Glutamatergic neuron (in vitro differentiated cells): ENCODE results near the gene HES6. TPM values are rescaled to one million over a fixed set of nuclear protein-coding genes. Genes with fewer than 3 reads are reported as not detected.
A peak's percentile ranks its signal among the peaks of the same experiment; 100 is the strongest.

Experiments used
- DNase-seq: peaks from one replicate; pipeline ENCODE4 v3.0.0; 2022
- H3K27ac Mint-ChIP-seq: one replicate; pipeline ENCODE4 v1.8.0; 2020; ENCODE audit warnings: mild to moderate bottlenecking, mixed read lengths, inconsistent platforms; ENCODE audit not compliant: unreplicated experiment
- H3K27me3 Mint-ChIP-seq: one replicate; pipeline ENCODE4 v1.8.0; 2020; ENCODE audit warnings: mild to moderate bottlenecking, moderate library complexity, mixed read lengths, inconsistent platforms; ENCODE audit not compliant: unreplicated experiment
- H3K36me3 Mint-ChIP-seq: one replicate; pipeline ENCODE4 v1.8.0; 2020; ENCODE audit warnings: mild to moderate bottlenecking, mixed read lengths, inconsistent platforms; ENCODE audit not compliant: unreplicated experiment
- H3K4me1 Mint-ChIP-seq: one replicate; pipeline ENCODE4 v1.8.0; 2020; ENCODE audit warnings: mild to moderate bottlenecking, low read depth, mixed read lengths, inconsistent platforms; ENCODE audit not compliant: unreplicated experiment
- H3K4me3 Mint-ChIP-seq: one replicate; pipeline ENCODE4 v1.8.0; 2020; ENCODE audit warnings: mild to moderate bottlenecking, mixed read lengths, inconsistent platforms; ENCODE audit not compliant: unreplicated experiment
- H3K9me3 Mint-ChIP-seq: one replicate; pipeline ENCODE4 v1.8.0; 2020; ENCODE audit warnings: mild to moderate bottlenecking, moderate library complexity, mixed read lengths, inconsistent platforms; ENCODE audit not compliant: unreplicated experiment
- total RNA-seq: library from RNA; stranded (reverse); fragmentation: NEBNext Ultra II Directional; extraction: Animal tissue kit (Norgen Biotek cat#: 25700); gene quantifications from one replicate; pipeline ENCODE4 v1.2.1, GENCODE V29; 2021; ENCODE audit not compliant: unreplicated experiment
- TF ChIP-seq, protein P1 (sequence below): fragments of 200-600 bp; sonication (generic); IDR thresholded peaks from one replicate; pipeline ENCODE4 v1.5.0; 2021; ENCODE audit not compliant: partially characterized antibody, unreplicated experiment

Gene HES6
- total RNA-seq, 1 donor from 2014 or later, result 665 TPM

DNA sequence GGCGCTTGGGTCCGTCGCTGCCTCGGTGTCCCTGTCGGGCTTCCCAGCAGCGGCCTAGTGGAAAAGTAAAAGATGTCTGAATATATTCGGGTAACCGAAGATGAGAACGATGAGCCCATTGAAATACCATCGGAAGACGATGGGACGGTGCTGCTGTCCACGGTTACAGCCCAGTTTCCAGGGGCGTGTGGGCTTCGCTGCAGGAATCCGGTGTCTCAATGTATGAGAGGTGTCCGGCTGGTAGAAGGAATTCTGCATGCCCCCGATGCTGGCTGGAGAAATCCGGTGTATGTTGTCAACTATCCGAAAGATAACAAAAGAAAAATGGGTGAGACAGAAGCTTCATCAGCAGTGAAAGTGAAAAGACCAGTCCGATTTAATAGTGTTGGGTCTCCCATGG, 8.0 kb downstream of the HES6 start:
- H3K27ac Mint-ChIP-seq, result no peak overlapping the region
- peaks cover 16% of the 10 kb centered on the region for H3K9me3 Mint-ChIP-seq
- peaks cover 10% of the 10 kb centered on the region for H3K27me3 Mint-ChIP-seq
- TF ChIP-seq, protein P1, sequence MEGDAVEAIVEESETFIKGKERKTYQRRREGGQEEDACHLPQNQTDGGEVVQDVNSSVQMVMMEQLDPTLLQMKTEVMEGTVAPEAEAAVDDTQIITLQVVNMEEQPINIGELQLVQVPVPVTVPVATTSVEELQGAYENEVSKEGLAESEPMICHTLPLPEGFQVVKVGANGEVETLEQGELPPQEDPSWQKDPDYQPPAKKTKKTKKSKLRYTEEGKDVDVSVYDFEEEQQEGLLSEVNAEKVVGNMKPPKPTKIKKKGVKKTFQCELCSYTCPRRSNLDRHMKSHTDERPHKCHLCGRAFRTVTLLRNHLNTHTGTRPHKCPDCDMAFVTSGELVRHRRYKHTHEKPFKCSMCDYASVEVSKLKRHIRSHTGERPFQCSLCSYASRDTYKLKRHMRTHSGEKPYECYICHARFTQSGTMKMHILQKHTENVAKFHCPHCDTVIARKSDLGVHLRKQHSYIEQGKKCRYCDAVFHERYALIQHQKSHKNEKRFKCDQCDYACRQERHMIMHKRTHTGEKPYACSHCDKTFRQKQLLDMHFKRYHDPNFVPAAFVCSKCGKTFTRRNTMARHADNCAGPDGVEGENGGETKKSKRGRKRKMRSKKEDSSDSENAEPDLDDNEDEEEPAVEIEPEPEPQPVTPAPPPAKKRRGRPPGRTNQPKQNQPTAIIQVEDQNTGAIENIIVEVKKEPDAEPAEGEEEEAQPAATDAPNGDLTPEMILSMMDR, result no peak
- peaks cover 24% of the 10 kb centered on the region for H3K4me1 Mint-ChIP-seq
- DNase-seq, result no peak
- peak overlapping the region; percentile 86 for H3K4me3 Mint-ChIP-seq
- H3K36me3 Mint-ChIP-seq, result peaks cover 22% of the 10 kb centered on the region

DNA sequence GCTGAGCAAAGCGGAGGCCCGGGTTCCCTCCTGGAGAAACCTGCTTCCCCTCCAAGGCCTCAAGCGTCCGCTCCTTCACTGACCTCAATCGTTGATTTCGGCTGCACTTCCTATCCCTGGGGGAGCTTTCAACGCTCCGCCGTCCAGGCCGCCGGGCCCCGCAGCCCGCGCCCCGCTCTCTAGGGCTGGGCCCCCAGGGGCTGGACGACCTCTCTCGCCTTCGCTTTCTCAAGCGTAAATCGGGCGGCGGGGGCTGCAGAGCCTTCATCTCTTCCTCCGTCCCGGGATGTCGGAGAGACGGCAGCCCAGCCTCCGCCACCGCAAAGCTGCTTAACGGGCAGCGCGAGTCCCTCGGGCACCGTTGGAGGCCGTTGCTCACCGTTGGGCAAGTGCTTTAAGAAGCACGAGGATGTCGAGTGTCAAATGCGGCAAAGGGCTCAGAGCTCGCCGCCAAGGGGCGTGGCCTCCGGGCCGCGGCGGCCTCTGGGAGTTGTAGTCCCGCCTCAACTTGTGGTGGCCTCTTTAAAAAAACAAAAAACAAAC, 8.5 kb downstream of the HES6 start:
- peaks cover 10% of the 10 kb centered on the region for H3K27me3 Mint-ChIP-seq
- peaks cover 22% of the 10 kb centered on the region for H3K36me3 Mint-ChIP-seq
- H3K9me3 Mint-ChIP-seq, result peaks cover 15% of the 10 kb centered on the region
- H3K27ac Mint-ChIP-seq, result no peak overlapping the region
- TF ChIP-seq, protein P1, result no peak
- peaks cover 22% of the 10 kb centered on the region for H3K4me1 Mint-ChIP-seq
- DNase-seq, result peak; percentile 86
- H3K4me3 Mint-ChIP-seq, result peak overlapping the region; percentile 86

DNA sequence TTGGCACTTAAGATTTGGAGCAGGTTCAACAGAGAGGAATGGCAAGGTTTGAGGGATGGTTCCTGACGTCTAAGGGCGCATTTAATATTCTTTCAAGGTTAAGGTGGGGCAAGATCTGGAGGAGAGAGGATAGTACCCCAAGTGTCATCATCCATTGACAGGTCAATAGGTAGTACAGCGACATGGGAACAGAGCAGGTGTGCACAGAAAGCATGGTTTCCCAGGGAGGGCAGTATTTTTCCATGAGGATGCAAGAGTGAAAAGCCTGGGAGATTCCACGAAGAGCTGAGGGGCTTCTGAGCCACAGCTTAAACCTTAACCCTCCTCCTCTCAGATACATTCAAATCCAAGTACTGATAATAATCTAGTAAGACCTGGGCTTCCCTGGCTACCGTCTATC, 9.1 kb downstream of the HES6 start:
- TF ChIP-seq, protein P1, result no peak
- Mint-ChIP-seq H3K27ac (no peak overlapping the region), H3K9me3 (peaks cover 11% of the 10 kb centered on the region), H3K4me3 (peak overlapping the region; percentile 80), H3K4me1 (peaks cover 16% of the 10 kb centered on the region), H3K36me3 (peaks cover 16% of the 10 kb centered on the region), H3K27me3 (peaks cover 7% of the 10 kb centered on the region)
- DNase-seq, result no peak

DNA sequence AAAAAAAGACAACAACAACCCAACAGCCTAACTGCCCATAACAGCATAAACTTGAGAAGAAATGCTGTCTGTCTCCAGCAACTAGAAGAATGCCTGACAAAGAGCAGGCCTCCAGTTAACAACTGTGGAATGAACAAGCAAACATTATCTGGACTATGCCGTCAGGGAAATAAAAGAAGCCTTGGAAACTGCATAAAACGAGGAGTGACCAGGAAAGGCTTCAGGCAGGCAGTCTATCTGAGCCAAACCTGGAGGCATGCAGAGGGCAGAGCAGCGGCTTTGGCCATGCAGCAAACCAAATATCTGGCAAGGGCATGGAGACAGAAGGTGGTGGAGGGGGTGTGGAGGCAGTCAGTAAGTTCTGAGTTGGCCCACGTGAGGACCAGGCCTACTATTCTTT, 11.1 kb downstream of the HES6 start:
- peaks cover 8% of the 10 kb centered on the region for H3K4me1 Mint-ChIP-seq
- no peak overlapping the region for H3K27ac Mint-ChIP-seq
- no peak overlapping the region for H3K4me3 Mint-ChIP-seq
- H3K27me3 Mint-ChIP-seq, result peaks cover 5% of the 10 kb centered on the region
- DNase-seq, result no peak
- peaks cover 17% of the 10 kb centered on the region for H3K36me3 Mint-ChIP-seq
- H3K9me3 Mint-ChIP-seq, result peaks cover 8% of the 10 kb centered on the region
- TF ChIP-seq, protein P1, result no peak

DNA sequence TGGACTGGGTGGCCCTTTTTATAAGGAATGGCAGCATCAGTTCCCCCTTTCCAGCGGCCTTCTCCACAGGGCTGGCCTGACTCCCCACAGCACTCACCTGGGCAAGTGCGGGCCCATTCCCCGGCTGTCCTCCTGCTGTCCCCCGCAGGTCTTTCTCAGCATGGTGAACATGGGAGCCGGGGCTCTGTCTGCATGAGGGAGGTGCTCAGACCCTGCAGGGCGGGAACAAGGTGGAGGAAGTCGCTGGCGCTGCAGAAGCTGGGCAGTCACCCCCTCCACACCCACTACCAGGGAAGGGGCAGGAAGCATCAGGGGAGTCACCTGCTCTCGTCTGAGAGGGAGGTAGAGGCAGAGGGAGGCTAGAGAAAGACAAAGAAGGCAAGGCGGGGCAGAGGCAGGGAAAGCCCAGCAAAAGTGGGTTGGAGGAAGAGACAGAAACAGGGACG, 12.2 kb downstream of the HES6 start:
- H3K36me3 Mint-ChIP-seq, result peaks cover 17% of the 10 kb centered on the region
- H3K4me1 Mint-ChIP-seq, result peaks cover 8% of the 10 kb centered on the region
- no peak overlapping the region for H3K4me3 Mint-ChIP-seq
- TF ChIP-seq, protein P1, result no peak
- H3K9me3 Mint-ChIP-seq, result peaks cover 8% of the 10 kb centered on the region
- no peak overlapping the region for H3K27ac Mint-ChIP-seq
- peaks cover 5% of the 10 kb centered on the region for H3K27me3 Mint-ChIP-seq
- DNase-seq, result no peak
